WERI-Rb-1 (cell line): Measurements from ENCODE around the gene LINC01488.

Source experiments
- DNase-seq: peaks from one replicate; pipeline ENCODE4 v3.0.0-alpha.2; 2020
- H3K27ac ChIP-seq: fragments of 250-450 bp; sonication (Bioruptor Pico); 2 replicates; pipeline ENCODE4 v1.5.1; 2020; ENCODE audit warnings: mild to moderate bottlenecking, moderate library complexity
- H3K27me3 ChIP-seq: fragments of 250-450 bp; sonication (Bioruptor Pico); 2 replicates; pipeline ENCODE4 v1.5.1; 2021; ENCODE audit warnings: mild to moderate bottlenecking, low read depth, moderate library complexity; ENCODE audit not compliant: insufficient read depth, severe bottlenecking
- H3K36me3 ChIP-seq: fragments of 250-450 bp; sonication (Bioruptor Pico); 2 replicates; pipeline ENCODE4 v1.5.1; 2020; ENCODE audit warnings: mild to moderate bottlenecking, moderate library complexity
- H3K4me3 ChIP-seq: 2 replicates; pipeline ENCODE4 v1.5.1; 2011; ENCODE audit warnings: low read depth, mild to moderate bottlenecking, control low read depth, low read length
- H3K9me3 ChIP-seq: fragments of 250-450 bp; sonication (Bioruptor Pico); 2 replicates; pipeline ENCODE4 v1.5.1; 2021; ENCODE audit warnings: mild to moderate bottlenecking, moderate library complexity; ENCODE audit not compliant: severe bottlenecking
- TF ChIP-seq, protein P1 (sequence below): IDR thresholded peaks from 2 replicates; pipeline ENCODE4 v1.5.1; 2011; ENCODE audit warnings: low read depth, mild to moderate bottlenecking, control low read depth, inconsistent platforms, low read length

LINC01488 gene

DNA sequence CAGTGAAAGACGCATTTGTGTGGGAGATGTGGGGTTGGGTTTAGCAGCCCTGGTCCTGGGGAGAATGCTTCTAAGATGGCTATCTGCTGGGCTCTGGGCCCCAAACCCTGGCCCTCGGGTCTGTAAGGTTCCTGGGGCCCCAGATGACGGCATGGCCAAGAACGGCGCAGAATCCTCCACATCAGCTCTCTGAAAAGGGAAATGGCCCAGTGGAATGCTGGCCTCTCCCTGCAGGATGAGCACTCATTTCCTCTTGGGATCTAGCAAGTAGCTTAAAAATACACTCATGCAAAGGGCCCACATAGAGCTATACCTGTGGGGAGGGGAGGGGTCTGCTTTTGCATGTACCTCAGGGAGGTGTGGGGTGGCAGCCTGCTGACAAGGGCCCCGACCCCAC is 37.5 kb upstream of the LINC01488 start:
- DNase-seq, result no peak
- Histone ChIP-seq H3K27ac (no peak overlapping the region), H3K27me3 (peaks cover 50% of the 10 kb centered on the region), H3K36me3 (no peaks in the 10 kb centered on the region), H3K9me3 (no peaks in the 10 kb centered on the region), H3K4me3 (no peak overlapping the region)
- TF ChIP-seq, protein P1, sequence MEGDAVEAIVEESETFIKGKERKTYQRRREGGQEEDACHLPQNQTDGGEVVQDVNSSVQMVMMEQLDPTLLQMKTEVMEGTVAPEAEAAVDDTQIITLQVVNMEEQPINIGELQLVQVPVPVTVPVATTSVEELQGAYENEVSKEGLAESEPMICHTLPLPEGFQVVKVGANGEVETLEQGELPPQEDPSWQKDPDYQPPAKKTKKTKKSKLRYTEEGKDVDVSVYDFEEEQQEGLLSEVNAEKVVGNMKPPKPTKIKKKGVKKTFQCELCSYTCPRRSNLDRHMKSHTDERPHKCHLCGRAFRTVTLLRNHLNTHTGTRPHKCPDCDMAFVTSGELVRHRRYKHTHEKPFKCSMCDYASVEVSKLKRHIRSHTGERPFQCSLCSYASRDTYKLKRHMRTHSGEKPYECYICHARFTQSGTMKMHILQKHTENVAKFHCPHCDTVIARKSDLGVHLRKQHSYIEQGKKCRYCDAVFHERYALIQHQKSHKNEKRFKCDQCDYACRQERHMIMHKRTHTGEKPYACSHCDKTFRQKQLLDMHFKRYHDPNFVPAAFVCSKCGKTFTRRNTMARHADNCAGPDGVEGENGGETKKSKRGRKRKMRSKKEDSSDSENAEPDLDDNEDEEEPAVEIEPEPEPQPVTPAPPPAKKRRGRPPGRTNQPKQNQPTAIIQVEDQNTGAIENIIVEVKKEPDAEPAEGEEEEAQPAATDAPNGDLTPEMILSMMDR, result no peak

DNA sequence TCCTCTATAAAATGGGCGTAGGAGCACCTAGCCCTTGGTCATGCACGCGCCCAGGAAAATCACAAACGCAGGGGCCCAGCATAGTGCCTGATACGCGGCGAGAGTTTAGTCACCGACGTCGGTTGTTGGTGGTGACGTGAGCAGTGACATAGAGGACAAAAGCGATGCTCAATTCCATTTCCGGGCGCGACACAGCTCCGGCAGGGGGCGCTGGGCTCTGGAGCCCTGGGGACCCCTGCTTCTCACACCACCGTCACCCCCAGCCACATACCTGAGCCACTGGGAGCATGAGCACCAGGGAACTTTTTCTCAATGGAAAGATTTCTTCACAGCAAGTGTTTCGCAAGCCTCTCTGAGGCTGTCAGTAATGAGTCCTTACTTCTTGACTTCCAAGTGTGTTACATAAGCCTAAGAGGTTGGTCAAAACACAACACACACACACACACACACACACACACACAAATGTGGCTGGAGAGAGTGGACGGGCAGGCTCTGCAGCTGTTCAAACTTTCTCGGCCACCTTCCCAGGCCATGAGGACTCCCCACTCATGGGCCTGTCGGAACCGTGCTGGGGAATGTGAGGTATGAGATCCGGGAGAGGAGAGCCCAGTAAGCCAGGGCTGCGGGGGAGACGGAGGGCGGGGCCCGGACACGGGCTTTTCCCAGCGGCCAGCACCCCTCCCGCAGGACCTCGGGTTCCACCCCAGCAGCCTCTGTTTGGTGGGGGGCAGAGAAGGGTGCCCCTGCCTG is 36.9 kb upstream of the LINC01488 start:
- no peak overlapping the region for H3K27ac ChIP-seq
- no peaks in the 10 kb centered on the region for H3K36me3 ChIP-seq
- H3K9me3 ChIP-seq, result no peaks in the 10 kb centered on the region
- TF ChIP-seq, protein P1, result 0 out of 2 replicates have a peak, but pooled peaks have one; percentile 6
- no peak for DNase-seq
- H3K4me3 ChIP-seq, result no peak overlapping the region
- peaks cover 52% of the 10 kb centered on the region for H3K27me3 ChIP-seq

DNA sequence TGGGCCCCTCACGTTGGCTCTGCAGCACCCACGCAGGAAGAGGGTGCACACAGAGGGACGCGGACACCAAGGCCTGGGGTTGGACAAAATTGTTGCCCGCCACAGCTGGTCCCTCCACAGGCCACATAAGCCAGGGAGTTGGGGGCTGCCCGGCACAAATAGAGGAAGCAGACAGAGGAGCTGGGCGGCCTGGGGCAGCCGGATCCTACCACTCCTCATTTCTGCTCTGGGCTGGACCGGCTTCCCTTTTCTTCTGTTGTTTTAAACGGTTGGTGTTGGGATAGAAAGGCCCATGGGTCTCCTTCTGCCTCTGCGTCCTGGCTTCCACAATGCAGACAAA is 36.4 kb upstream of the LINC01488 start:
- no peak overlapping the region for H3K27ac ChIP-seq
- TF ChIP-seq, protein P1, result no peak
- no peaks in the 10 kb centered on the region for H3K9me3 ChIP-seq
- no peaks in the 10 kb centered on the region for H3K36me3 ChIP-seq
- H3K27me3 ChIP-seq, result peaks cover 57% of the 10 kb centered on the region
- no peak for DNase-seq
- H3K4me3 ChIP-seq, result no peak overlapping the region

DNA sequence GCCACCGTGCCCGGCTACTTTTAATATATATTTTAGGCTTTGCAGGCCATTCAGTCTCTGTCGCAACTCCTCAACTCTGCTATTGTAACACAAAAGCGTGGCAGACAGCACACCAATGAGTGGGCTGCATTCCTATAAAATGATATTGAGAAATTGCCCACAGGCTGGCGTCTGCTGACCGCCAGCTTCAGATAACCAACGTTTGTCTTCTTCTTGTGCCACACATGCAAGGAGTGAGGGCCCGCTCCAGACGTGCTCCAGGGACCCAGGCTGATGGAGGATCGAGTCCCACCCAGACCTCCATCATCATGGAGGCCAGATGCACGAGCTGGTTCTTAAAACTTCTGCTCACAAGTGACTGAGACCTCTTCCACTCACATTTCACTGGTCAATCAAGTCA is 35.4 kb upstream of the LINC01488 start:
- no peaks in the 10 kb centered on the region for H3K36me3 ChIP-seq
- TF ChIP-seq, protein P1, result no peak
- no peak overlapping the region for H3K27ac ChIP-seq
- no peak overlapping the region for H3K4me3 ChIP-seq
- no peaks in the 10 kb centered on the region for H3K9me3 ChIP-seq
- no peak for DNase-seq
- H3K27me3 ChIP-seq, result peaks cover 56% of the 10 kb centered on the region

DNA sequence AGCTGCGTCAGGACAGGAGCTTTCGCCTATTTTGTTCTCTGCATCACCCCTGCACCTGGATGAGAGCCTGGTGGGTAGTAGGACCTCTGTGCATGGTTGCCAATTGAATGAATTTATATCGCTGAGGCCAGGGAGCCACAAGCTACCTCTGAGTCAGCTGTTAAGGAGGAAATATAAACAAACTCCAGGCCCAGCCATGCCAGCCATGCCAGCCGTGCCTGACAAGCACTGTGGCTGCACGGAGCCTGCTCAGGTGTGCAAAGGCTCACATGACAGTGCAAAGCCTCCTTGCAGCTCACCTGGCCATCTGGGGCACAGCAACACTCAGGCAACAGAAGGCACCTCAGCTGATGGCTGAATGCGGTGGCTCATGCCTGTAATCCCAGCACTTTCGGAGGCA is 33.7 kb upstream of the LINC01488 start:
- Histone ChIP-seq H3K27ac (no peak overlapping the region), H3K4me3 (no peak overlapping the region), H3K9me3 (no peaks in the 10 kb centered on the region), H3K36me3 (no peaks in the 10 kb centered on the region), H3K27me3 (peaks cover 49% of the 10 kb centered on the region)
- TF ChIP-seq, protein P1, result no peak
- DNase-seq, result no peak
